OCI-LY3 (cell line): ENCODE data around the gene TBXAS1.

Experiments used
- CTCF ChIP-seq: fragments of 200-600, 300-600 bp; sonication (generic); IDR thresholded peaks from 2 replicates; pipeline ENCODE4 v1.5.1; 2014; ENCODE audit warnings: antibody characterized with exemption, low read length, low read depth
- EZH2phosphoT487 ChIP-seq: fragments of 200-600 bp; shearing (Covaris generic); IDR thresholded peaks from 2 replicates; pipeline ENCODE4 v1.6.1; 2018; ENCODE audit warnings: antibody characterized with exemption, mixed run types, low read depth

- no peak for TF ChIP-seq CTCF
- TF ChIP-seq EZH2phosphoT487 = no peak
Observed at GRCh38 chr7:139783647-139784385, 45.2 kb upstream of the TBXAS1 start.
